A549 (cell line): Measurements from ENCODE around the gene MAST2. TPM values are rescaled to one million over a fixed set of nuclear protein-coding genes. Genes with fewer than 3 reads are reported as not detected.

Experiments used
- ATAC-seq, 2 experiments: fragments of 200-7000 bp in 1 of 2; fragments of >200 bp in 1 of 2; cut with Nextera tagmentation in 1 of 2; cut with Tn5 transposase in 1 of 2; 3 replicates each; pipeline versions ENCODE4 v1.8.0 to v1.9.1; 2018 to 2020; ENCODE audit warnings: mild to moderate bottlenecking in 1 of 2, moderate library complexity in 1 of 2
- CTCF ChIA-PET: fragments of 300-600 bp; sonication (Branson Sonifier 250); formaldehyde crosslinking; extraction: SDS; loops from one replicate; lab custom pipeline; 2021; ENCODE audit warnings: antibody characterized with exemption, inconsistent platforms; lab: Yijun Ruan, JAX
- POLR2A ChIA-PET: fragments of 350-600 bp; formaldehyde crosslinking; extraction: SDS; loops from one replicate; lab custom pipeline; 2021; ENCODE audit warnings: antibody characterized with exemption, inconsistent platforms; lab: Yijun Ruan, JAX
- DNase-seq, 2 experiments: peaks; one replicate each; pipeline versions ENCODE4 v3.0.0 to v3.0.0-alpha.2; 2011 to 2016; ENCODE audit warnings: low read depth in 1 of 2, low spot score in 1 of 2
- FAIRE-seq: peaks from 2 replicates; lab custom pipeline; 2011; peaks lifted over from hg19 to GRCh38; lab: Jason Lieb, UNC
- H3K27ac ChIP-seq, 2 experiments: fragments of >200 bp; sonication (Bioruptor Twin); formaldehyde crosslinking; 3 replicates each; pipeline ENCODE4 v1.5.1; 2016 to 2017
- H3K4me1 ChIP-seq: fragments of >200 bp; sonication (Bioruptor Twin); formaldehyde crosslinking; 3 replicates; pipeline ENCODE4 v1.6.1; 2016
- H3K4me2 ChIP-seq: fragments of >200 bp; sonication (Bioruptor Twin); formaldehyde crosslinking; 3 replicates; pipeline ENCODE4 v1.6.1; 2016
- H3K4me3 ChIP-seq: fragments of >200 bp; sonication (Bioruptor Twin); formaldehyde crosslinking; 3 replicates; pipeline ENCODE4 v1.5.1; 2016
- H3K9me3 ChIP-seq: fragments of >200 bp; sonication (Bioruptor Twin); formaldehyde crosslinking; 3 replicates; pipeline ENCODE4 v1.6.1; 2016
- BHLHE40 ChIP-seq: IDR thresholded peaks from 2 replicates; pipeline ENCODE4 v1.6.1; 2012; ENCODE audit warnings: low read depth, low read length, inconsistent platforms
- CBX2 ChIP-seq: fragments of 200-600 bp; sonication (generic); IDR thresholded peaks from 2 replicates; pipeline ENCODE4 v1.6.1; 2016; ENCODE audit warnings: low read depth, mild to moderate bottlenecking, borderline replicate concordance
- FOXS1 ChIP-seq: fragments of 250-450 bp; sonication (Bioruptor Pico); IDR thresholded peaks from 2 replicates; pipeline ENCODE4 v1.5.0; 2020; ENCODE audit warnings: mild to moderate bottlenecking, moderate library complexity
- HDAC2 ChIP-seq: fragments of 200-600 bp; sonication (generic); IDR thresholded peaks from 2 replicates; pipeline ENCODE4 v1.6.1; 2016
- HOXA7 ChIP-seq: fragments of 250-450 bp; sonication (Bioruptor Pico); IDR thresholded peaks from 2 replicates; pipeline ENCODE4 v1.5.0; 2020; ENCODE audit warnings: mild to moderate bottlenecking, moderate library complexity
- HOXB5 ChIP-seq: fragments of 250-450 bp; sonication (Bioruptor Pico); IDR thresholded peaks from 2 replicates; pipeline ENCODE4 v1.5.0; 2020; ENCODE audit warnings: mild to moderate bottlenecking, moderate library complexity
- JUNB ChIP-seq: fragments of >200 bp; sonication (Bioruptor Twin); formaldehyde crosslinking; IDR thresholded peaks from 2 replicates; pipeline ENCODE4 v1.6.1; 2016
- MYC ChIP-seq: IDR thresholded peaks from 2 replicates; pipeline ENCODE4 v1.6.1; 2012; ENCODE audit warnings: mild to moderate bottlenecking, inconsistent platforms, low read length, improper control_type of control experiment, borderline replicate concordance
- NFE2L2 ChIP-seq: fragments of 150-350 bp; conservative IDR thresholded peaks from 2 replicates; pipeline ENCODE4 v1.6.1; 2014; ENCODE audit warnings: low read length
- NR3C1 ChIP-seq: fragments of >200 bp; sonication (Bioruptor Twin); formaldehyde crosslinking; IDR thresholded peaks from 3 replicates; pipeline ENCODE4 v1.6.1; 2017
- PHF8 ChIP-seq: fragments of 200-600 bp; sonication (generic); IDR thresholded peaks from 2 replicates; pipeline ENCODE4 v1.6.1; 2016; ENCODE audit warnings: low read depth, mild to moderate bottlenecking, antibody characterized with exemption, moderate library complexity, borderline replicate concordance
- POLR2A ChIP-seq: IDR thresholded peaks from 2 replicates; pipeline ENCODE4 v1.6.1; 2012; ENCODE audit warnings: mild to moderate bottlenecking, low read length
- POLR2AphosphoS2 ChIP-seq: conservative IDR thresholded peaks from 2 replicates; pipeline ENCODE4 v1.6.1; 2012; ENCODE audit warnings: low read length, improper control_type of control experiment, inconsistent platforms
- RAD21 ChIP-seq, 2 experiments: fragments of >200 bp in 1 of 2; sonication (Bioruptor Twin) in 1 of 2; formaldehyde crosslinking in 1 of 2; IDR thresholded peaks in 1 of 2; conservative IDR thresholded peaks in 1 of 2; 2 replicates in 1 of 2; 3 replicates in 1 of 2; pipeline ENCODE4 v1.6.1; 2012 to 2018; ENCODE audit warnings: inconsistent platforms in 1 of 2
- RARB ChIP-seq: fragments of 250-450 bp; sonication (Bioruptor Pico); IDR thresholded peaks from 2 replicates; pipeline ENCODE4 v1.8.0; 2021; ENCODE audit warnings: mild to moderate bottlenecking, moderate library complexity
- RCOR1 ChIP-seq: fragments of 150-350 bp; IDR thresholded peaks from 2 replicates; pipeline ENCODE4 v1.6.1; 2014; ENCODE audit warnings: antibody characterized with exemption, low read length, low read depth
- RNF2 ChIP-seq: fragments of 200-600 bp; sonication (generic); IDR thresholded peaks from 2 replicates; pipeline ENCODE4 v1.6.1; 2016; ENCODE audit warnings: low read depth, mild to moderate bottlenecking, antibody characterized with exemption, moderate library complexity, borderline replicate concordance
- SREBF2 ChIP-seq: fragments of 450-650 bp; IDR thresholded peaks from 2 replicates; pipeline ENCODE4 v1.6.1; 2014; ENCODE audit warnings: mild to moderate bottlenecking, moderate library complexity
- TP53 ChIP-seq: fragments of 250-450 bp; sonication (Bioruptor Pico); IDR thresholded peaks from 2 replicates; pipeline ENCODE4 v1.5.0; 2021; ENCODE audit warnings: mild to moderate bottlenecking, moderate library complexity
- ZC3H11A ChIP-seq: fragments of 450-650 bp; IDR thresholded peaks from 2 replicates; pipeline ENCODE4 v1.6.1; 2014; ENCODE audit warnings: antibody characterized with exemption, mild to moderate bottlenecking
- ZSCAN20 ChIP-seq: fragments of 250-450 bp; sonication (Bioruptor Pico); IDR thresholded peaks from 2 replicates; pipeline ENCODE4 v1.8.0; 2022; ENCODE audit warnings: mild to moderate bottlenecking, moderate library complexity
- WGBS: methylation state at CpG from one replicate; pipeline ENCODE4 v1.1.6; 2017; ENCODE audit errors: missing lambda C conversion rate; 5-methylcytosine and 5-hydroxymethylcytosine counted together
- polyA plus RNA-seq, 4 experiments: library from polyadenylated mRNA; depleted of rRNA in 3 of 4; stranded (reverse); fragments of >200 nt; fragmentation: RNase III in 1 of 4; extraction: RNeasy Plus Mini Kit Qiagen cat#74134 plus additional on column Dnase treatment in 1 of 4; gene quantifications; 2 replicates in 3 of 4; 3 replicates in 1 of 4; pipeline ENCODE4 v1.2.3, GENCODE V29; 2011 to 2017
- TF ChIP-seq, protein P1 (sequence below): fragments of >200 bp; sonication (Bioruptor Twin); formaldehyde crosslinking; IDR thresholded peaks from 3 replicates; pipeline ENCODE4 v1.5.1; 2016
- TF ChIP-seq, protein P2 (sequence below): fragments of 150-350 bp; IDR thresholded peaks from 2 replicates; pipeline ENCODE4 v1.6.1; 2014; ENCODE audit warnings: low read depth, mild to moderate bottlenecking, low read length
- TF ChIP-seq, protein P3 (sequence below): fragments of 250-450 bp; sonication (Bioruptor Pico); IDR thresholded peaks from 2 replicates; pipeline ENCODE4 v1.5.0; 2021; ENCODE audit warnings: mild to moderate bottlenecking, moderate library complexity, borderline replicate concordance
- TF ChIP-seq, protein P4 (sequence below): fragments of >200 bp; sonication (Bioruptor Twin); formaldehyde crosslinking; IDR thresholded peaks from 3 replicates; pipeline ENCODE4 v1.6.1; 2016
- TF ChIP-seq, protein P5 (sequence below): IDR thresholded peaks from 2 replicates; pipeline ENCODE4 v1.6.1; 2012; ENCODE audit warnings: low read depth, borderline replicate concordance
- TF ChIP-seq, protein P6 (sequence below): fragments of 250-450 bp; sonication (Bioruptor Pico); IDR thresholded peaks from 2 replicates; pipeline ENCODE4 v1.5.0; 2020; ENCODE audit warnings: low read depth, mild to moderate bottlenecking, moderate library complexity
- TF ChIP-seq, protein P7 (sequence below): fragments of 450-650 bp; IDR thresholded peaks from 2 replicates; pipeline ENCODE4 v1.6.1; 2014; ENCODE audit warnings: antibody characterized with exemption

Gene MAST2
- polyA plus RNA-seq, 2 of the 4 experiments (the other 2 are of a cell fraction) = 19.3 to 20.5 TPM

DNA sequence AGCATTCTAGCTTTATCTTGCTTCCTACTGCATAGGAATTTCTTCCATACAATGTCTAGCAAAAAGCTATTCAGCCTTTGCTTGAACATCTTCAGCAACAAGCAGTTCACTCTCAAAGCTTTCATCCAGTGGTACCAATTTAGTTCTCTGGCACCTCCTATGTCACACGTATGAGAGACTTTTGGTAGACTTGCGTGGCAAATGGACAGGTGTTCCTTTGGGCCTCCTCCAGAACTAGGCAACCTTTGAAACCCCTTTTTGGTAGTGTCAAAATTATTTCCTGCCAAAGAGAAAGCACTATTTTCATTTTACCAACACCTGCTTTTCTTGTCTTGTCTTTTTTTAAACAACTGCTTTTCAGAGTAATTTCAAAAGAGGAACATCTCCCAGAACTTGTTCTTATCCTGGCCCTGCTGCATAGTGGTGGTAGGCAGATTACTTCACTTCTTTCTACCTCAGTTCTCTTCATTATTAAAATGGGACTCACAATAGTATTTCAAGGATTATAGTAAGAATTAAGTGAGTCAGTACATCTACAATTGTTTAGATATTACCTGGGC, 122.4 kb downstream of the MAST2 start:
- no peak for FAIRE-seq
- ATAC-seq = no peak
- TF ChIP-seq CBX2 (no peak), SREBF2 (no peak), ZC3H11A (no peak), RNF2 (no peak), RCOR1 (no peak), NR3C1 (no peak), MYC (no peak), BHLHE40 (no peak), FOXS1 (CRISPR knock-in tag) (no peak), HDAC2 (no peak), PHF8 (no peak), NFE2L2 (no peak), HOXA7 (CRISPR knock-in tag) (no peak), JUNB (no peak), RAD21 (conservative IDR thresholded peaks at IDR 0.05 in 1 of 2, IDR thresholded peaks at IDR 0.05 in 1 of 2) (no peak), POLR2A (no peak)
- TF ChIP-seq, protein P1, sequence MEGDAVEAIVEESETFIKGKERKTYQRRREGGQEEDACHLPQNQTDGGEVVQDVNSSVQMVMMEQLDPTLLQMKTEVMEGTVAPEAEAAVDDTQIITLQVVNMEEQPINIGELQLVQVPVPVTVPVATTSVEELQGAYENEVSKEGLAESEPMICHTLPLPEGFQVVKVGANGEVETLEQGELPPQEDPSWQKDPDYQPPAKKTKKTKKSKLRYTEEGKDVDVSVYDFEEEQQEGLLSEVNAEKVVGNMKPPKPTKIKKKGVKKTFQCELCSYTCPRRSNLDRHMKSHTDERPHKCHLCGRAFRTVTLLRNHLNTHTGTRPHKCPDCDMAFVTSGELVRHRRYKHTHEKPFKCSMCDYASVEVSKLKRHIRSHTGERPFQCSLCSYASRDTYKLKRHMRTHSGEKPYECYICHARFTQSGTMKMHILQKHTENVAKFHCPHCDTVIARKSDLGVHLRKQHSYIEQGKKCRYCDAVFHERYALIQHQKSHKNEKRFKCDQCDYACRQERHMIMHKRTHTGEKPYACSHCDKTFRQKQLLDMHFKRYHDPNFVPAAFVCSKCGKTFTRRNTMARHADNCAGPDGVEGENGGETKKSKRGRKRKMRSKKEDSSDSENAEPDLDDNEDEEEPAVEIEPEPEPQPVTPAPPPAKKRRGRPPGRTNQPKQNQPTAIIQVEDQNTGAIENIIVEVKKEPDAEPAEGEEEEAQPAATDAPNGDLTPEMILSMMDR = no peak
- TF ChIP-seq, protein P2, sequence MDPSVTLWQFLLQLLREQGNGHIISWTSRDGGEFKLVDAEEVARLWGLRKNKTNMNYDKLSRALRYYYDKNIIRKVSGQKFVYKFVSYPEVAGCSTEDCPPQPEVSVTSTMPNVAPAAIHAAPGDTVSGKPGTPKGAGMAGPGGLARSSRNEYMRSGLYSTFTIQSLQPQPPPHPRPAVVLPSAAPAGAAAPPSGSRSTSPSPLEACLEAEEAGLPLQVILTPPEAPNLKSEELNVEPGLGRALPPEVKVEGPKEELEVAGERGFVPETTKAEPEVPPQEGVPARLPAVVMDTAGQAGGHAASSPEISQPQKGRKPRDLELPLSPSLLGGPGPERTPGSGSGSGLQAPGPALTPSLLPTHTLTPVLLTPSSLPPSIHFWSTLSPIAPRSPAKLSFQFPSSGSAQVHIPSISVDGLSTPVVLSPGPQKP = no peak
- TF ChIP-seq, protein P3, sequence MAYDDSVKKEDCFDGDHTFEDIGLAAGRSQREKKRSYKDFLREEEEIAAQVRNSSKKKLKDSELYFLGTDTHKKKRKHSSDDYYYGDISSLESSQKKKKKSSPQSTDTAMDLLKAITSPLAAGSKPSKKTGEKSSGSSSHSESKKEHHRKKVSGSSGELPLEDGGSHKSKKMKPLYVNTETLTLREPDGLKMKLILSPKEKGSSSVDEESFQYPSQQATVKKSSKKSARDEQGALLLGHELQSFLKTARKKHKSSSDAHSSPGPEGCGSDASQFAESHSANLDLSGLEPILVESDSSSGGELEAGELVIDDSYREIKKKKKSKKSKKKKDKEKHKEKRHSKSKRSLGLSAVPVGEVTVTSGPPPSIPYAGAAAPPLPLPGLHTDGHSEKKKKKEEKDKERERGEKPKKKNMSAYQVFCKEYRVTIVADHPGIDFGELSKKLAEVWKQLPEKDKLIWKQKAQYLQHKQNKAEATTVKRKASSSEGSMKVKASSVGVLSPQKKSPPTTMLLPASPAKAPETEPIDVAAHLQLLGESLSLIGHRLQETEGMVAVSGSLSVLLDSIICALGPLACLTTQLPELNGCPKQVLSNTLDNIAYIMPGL (CRISPR knock-in tag) = no peak
- TF ChIP-seq, protein P4, sequence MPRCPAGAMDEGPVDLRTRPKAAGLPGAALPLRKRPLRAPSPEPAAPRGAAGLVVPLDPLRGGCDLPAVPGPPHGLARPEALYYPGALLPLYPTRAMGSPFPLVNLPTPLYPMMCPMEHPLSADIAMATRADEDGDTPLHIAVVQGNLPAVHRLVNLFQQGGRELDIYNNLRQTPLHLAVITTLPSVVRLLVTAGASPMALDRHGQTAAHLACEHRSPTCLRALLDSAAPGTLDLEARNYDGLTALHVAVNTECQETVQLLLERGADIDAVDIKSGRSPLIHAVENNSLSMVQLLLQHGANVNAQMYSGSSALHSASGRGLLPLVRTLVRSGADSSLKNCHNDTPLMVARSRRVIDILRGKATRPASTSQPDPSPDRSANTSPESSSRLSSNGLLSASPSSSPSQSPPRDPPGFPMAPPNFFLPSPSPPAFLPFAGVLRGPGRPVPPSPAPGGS = no peak
- TF ChIP-seq, all 56 proteins: peak for 0
- Histone ChIP-seq H3K4me2 (no peak overlapping the region), H3K27ac (no peak overlapping the region), H3K4me1 (peaks cover 22% of the 10 kb centered on the region), H3K4me3 (no peak overlapping the region), H3K9me3 (no peaks in the 10 kb centered on the region)
- no peak for DNase-seq
- 95% methylated on average over 2 of the region's 2 CpGs for WGBS
- POLR2A ChIA-PET = no interaction called here
- CTCF ChIA-PET = interaction anchor here (1.1 kb wide), 1 partner anchor 33 kb away, joined by 3 read pairs; no protein-coding TSS in a partner anchor

DNA sequence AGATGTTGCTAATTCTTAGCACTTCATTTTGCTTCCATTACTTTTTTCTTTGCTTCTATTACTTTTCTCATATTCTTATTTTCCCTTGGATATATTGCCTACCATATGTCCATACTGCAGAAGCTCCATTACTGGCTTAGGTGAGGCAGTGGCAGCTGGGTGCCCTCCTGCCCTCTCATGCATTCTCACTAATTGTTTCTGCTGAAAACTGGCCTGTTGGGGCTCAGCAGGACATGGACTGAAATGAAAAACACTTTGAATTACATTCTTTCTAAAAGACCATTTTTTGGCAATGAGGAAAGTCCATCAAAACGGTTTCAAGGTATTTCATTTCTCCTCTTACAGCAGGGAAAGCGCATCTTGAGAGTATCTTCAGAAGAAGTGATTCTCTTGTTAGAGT, 122.9 kb downstream of the MAST2 start:
- H3K4me1 ChIP-seq = peaks cover 23% of the 10 kb centered on the region
- H3K9me3 ChIP-seq = no peaks in the 10 kb centered on the region
- ChIA-PET POLR2A (no interaction called here), CTCF (no interaction called here)
- H3K4me2 ChIP-seq = no peak overlapping the region
- ATAC-seq = no peak
- DNase-seq = no peak
- no peak overlapping the region for H3K4me3 ChIP-seq
- no peak overlapping the region for H3K27ac ChIP-seq
- no peak for FAIRE-seq
- 76% methylated on average over 2 of the region's 2 CpGs for WGBS
- TF ChIP-seq HOXB5 (CRISPR knock-in tag) = no peak
- TF ChIP-seq, protein P5, sequence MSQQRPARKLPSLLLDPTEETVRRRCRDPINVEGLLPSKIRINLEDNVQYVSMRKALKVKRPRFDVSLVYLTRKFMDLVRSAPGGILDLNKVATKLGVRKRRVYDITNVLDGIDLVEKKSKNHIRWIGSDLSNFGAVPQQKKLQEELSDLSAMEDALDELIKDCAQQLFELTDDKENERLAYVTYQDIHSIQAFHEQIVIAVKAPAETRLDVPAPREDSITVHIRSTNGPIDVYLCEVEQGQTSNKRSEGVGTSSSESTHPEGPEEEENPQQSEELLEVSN = no peak
- no peak for TF ChIP-seq POLR2AphosphoS2
- TF ChIP-seq, protein P6, sequence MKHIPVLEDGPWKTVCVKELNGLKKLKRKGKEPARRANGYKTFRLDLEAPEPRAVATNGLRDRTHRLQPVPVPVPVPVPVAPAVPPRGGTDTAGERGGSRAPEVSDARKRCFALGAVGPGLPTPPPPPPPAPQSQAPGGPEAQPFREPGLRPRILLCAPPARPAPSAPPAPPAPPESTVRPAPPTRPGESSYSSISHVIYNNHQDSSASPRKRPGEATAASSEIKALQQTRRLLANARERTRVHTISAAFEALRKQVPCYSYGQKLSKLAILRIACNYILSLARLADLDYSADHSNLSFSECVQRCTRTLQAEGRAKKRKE = no peak
- no peak for TF ChIP-seq ZSCAN20 (CRISPR knock-in tag)
- TF ChIP-seq RNF2 = no peak
- TF ChIP-seq, protein P4 = no peak
- TF ChIP-seq RARB (CRISPR knock-in tag) = no peak
- no peak for TF ChIP-seq TP53 (CRISPR knock-in tag)
- TF ChIP-seq, protein P7, sequence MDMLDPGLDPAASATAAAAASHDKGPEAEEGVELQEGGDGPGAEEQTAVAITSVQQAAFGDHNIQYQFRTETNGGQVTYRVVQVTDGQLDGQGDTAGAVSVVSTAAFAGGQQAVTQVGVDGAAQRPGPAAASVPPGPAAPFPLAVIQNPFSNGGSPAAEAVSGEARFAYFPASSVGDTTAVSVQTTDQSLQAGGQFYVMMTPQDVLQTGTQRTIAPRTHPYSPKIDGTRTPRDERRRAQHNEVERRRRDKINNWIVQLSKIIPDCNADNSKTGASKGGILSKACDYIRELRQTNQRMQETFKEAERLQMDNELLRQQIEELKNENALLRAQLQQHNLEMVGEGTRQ = no peak
